H9 (cell line): ENCODE data around the gene STX2. TPM values are rescaled to one million over a fixed set of nuclear protein-coding genes. Genes with fewer than 3 reads are reported as not detected.

Experiments used
- DNase-seq: peaks from one replicate; pipeline ENCODE4 v3.0.0-alpha.2; 2017
- H2AFZ ChIP-seq: one replicate; pipeline ENCODE4 v1.6.1; 2013; ENCODE audit warnings: mild to moderate bottlenecking, low read length, control low read depth, moderate library complexity
- H2AK5ac ChIP-seq: 2 replicates; pipeline ENCODE4 v1.6.1; 2013; ENCODE audit warnings: low read length, control low read depth, mixed read lengths; ENCODE audit not compliant: insufficient read length
- H2BK120ac ChIP-seq: one replicate; pipeline ENCODE4 v1.6.1; 2013; ENCODE audit warnings: low read depth, mild to moderate bottlenecking, low read length, control low read depth, inconsistent platforms; ENCODE audit not compliant: poor library complexity, severe bottlenecking
- H2BK12ac ChIP-seq: 2 replicates; pipeline ENCODE4 v1.6.1; 2013; ENCODE audit warnings: low read length, control low read depth, mixed read lengths, low read depth; ENCODE audit not compliant: insufficient read length
- H2BK15ac ChIP-seq: 2 replicates; pipeline ENCODE4 v1.6.1; 2013; ENCODE audit warnings: low read depth, low read length, control low read depth
- H2BK20ac ChIP-seq: one replicate; pipeline ENCODE4 v1.6.1; 2013; ENCODE audit warnings: low read depth, mild to moderate bottlenecking, low read length, control low read depth, inconsistent platforms; ENCODE audit not compliant: poor library complexity, severe bottlenecking
- H2BK5ac ChIP-seq: 2 replicates; pipeline ENCODE4 v1.6.1; 2013; ENCODE audit warnings: low read length, control low read depth, mixed read lengths; ENCODE audit not compliant: insufficient read length
- H3K14ac ChIP-seq: 2 replicates; pipeline ENCODE4 v1.6.1; 2013; ENCODE audit warnings: low read length, control low read depth; ENCODE audit not compliant: insufficient read depth
- H3K18ac ChIP-seq: 2 replicates; pipeline ENCODE4 v1.6.1; 2013; ENCODE audit warnings: low read depth, mild to moderate bottlenecking, mixed read lengths, low read length, control low read depth; ENCODE audit not compliant: insufficient read length
- H3K23ac ChIP-seq: 2 replicates; pipeline ENCODE4 v1.6.1; 2013; ENCODE audit warnings: low read length, control low read depth, mixed read lengths, low read depth; ENCODE audit not compliant: insufficient read length
- H3K23me2 ChIP-seq: 2 replicates; pipeline ENCODE4 v1.6.1; 2013; ENCODE audit warnings: low read depth, mild to moderate bottlenecking, mixed read lengths, low read length, control low read depth; ENCODE audit not compliant: insufficient read length, poor library complexity, severe bottlenecking
- H3K27ac ChIP-seq: 2 replicates; pipeline ENCODE4 v1.5.1; 2013; ENCODE audit warnings: low read length, control low read depth, mixed read lengths, low read depth; ENCODE audit not compliant: insufficient read length
- H3K27me3 ChIP-seq: 2 replicates; pipeline ENCODE4 v1.6.1; 2013; ENCODE audit warnings: low read length, control low read depth, inconsistent platforms; ENCODE audit not compliant: insufficient read depth
- H3K4ac ChIP-seq: 2 replicates; pipeline ENCODE4 v1.6.1; 2013; ENCODE audit warnings: low read depth, mild to moderate bottlenecking, control low read depth, inconsistent platforms, low read length, moderate library complexity
- H3K4me1 ChIP-seq: 2 replicates; pipeline ENCODE4 v1.6.1; 2013; ENCODE audit warnings: low read length, control low read depth, inconsistent platforms; ENCODE audit not compliant: insufficient read depth
- H3K4me2 ChIP-seq: 2 replicates; pipeline ENCODE4 v1.6.1; 2013; ENCODE audit warnings: low read length, control low read depth, mixed read lengths; ENCODE audit not compliant: insufficient read length, insufficient read depth
- H3K56ac ChIP-seq: 2 replicates; pipeline ENCODE4 v1.6.1; 2013; ENCODE audit warnings: low read depth, mild to moderate bottlenecking, mixed read lengths, low read length, control low read depth; ENCODE audit not compliant: insufficient read length
- H3K79me1 ChIP-seq: 2 replicates; pipeline ENCODE4 v1.6.1; 2013; ENCODE audit warnings: low read depth, mild to moderate bottlenecking, moderate library complexity, low read length, control low read depth, inconsistent platforms; ENCODE audit not compliant: insufficient read depth, poor library complexity, severe bottlenecking
- H3K79me2 ChIP-seq: 2 replicates; pipeline ENCODE4 v1.6.1; 2013; ENCODE audit warnings: low read length, control low read depth, inconsistent platforms; ENCODE audit not compliant: insufficient read depth
- H3K9ac ChIP-seq: 2 replicates; pipeline ENCODE4 v1.6.1; 2013; ENCODE audit warnings: low read length, control low read depth, mixed read lengths; ENCODE audit not compliant: insufficient read length; ENCODE audit errors: extremely low read depth
- H3K9me3 ChIP-seq: one replicate; pipeline ENCODE4 v1.6.1; 2013; ENCODE audit warnings: low read depth, low read length, inconsistent platforms; ENCODE audit not compliant: control insufficient read depth
- H3T11ph ChIP-seq: one replicate; pipeline ENCODE4 v1.6.1; 2013; ENCODE audit warnings: mild to moderate bottlenecking, low read length, control low read depth, inconsistent platforms
- H4K20me1 ChIP-seq: one replicate; pipeline ENCODE4 v1.6.1; 2013; ENCODE audit not compliant: control insufficient read depth, insufficient read length, insufficient read depth
- H4K5ac ChIP-seq: 2 replicates; pipeline ENCODE4 v1.6.1; 2013; ENCODE audit warnings: low read depth, mild to moderate bottlenecking, mixed read lengths, low read length, control low read depth; ENCODE audit not compliant: insufficient read length
- H4K8ac ChIP-seq: replicated peaks from 2 replicates; pipeline ENCODE4 v1.6.1; 2013; ENCODE audit warnings: low read length, control low read depth, mixed read lengths, low read depth; ENCODE audit not compliant: insufficient read length
- H4K91ac ChIP-seq: 2 replicates; pipeline ENCODE4 v1.6.1; 2013; ENCODE audit warnings: low read depth, mild to moderate bottlenecking, moderate library complexity, mixed read lengths, low read length, control low read depth; ENCODE audit not compliant: insufficient read length
- H3K27ac Mint-ChIP-seq, 3 experiments: 2 replicates in 2 of 3; 3 replicates in 1 of 3; pipeline ENCODE4 v1.8.0; 2020 to 2021; ENCODE audit warnings: mixed read lengths in 3 of 3, mild to moderate bottlenecking in 1 of 3, moderate library complexity in 1 of 3
- H3K27me3 Mint-ChIP-seq: 2 replicates; pipeline ENCODE4 v1.8.0; 2021; ENCODE audit warnings: low read depth, mild to moderate bottlenecking, moderate library complexity, mixed read lengths
- H3K36me3 Mint-ChIP-seq, 3 experiments: 2 replicates in 2 of 3; 3 replicates in 1 of 3; pipeline ENCODE4 v1.8.0; 2020 to 2021; ENCODE audit warnings: low read depth in 3 of 3, mixed read lengths in 3 of 3; ENCODE audit not compliant: insufficient read depth in 1 of 3
- H3K4me1 Mint-ChIP-seq, 2 experiments: 2 replicates each; pipeline ENCODE4 v1.8.0; 2020; ENCODE audit warnings: mixed read lengths in 2 of 2
- H3K4me3 Mint-ChIP-seq, 2 experiments: 2 replicates in 1 of 2; 3 replicates in 1 of 2; pipeline ENCODE4 v1.8.0; 2020 to 2021; ENCODE audit warnings: mild to moderate bottlenecking in 2 of 2, mixed read lengths in 2 of 2, moderate library complexity in 1 of 2
- H3K9me3 Mint-ChIP-seq, 2 experiments: 2 replicates in 1 of 2; 3 replicates in 1 of 2; pipeline ENCODE4 v1.8.0; 2020; ENCODE audit warnings: mild to moderate bottlenecking in 2 of 2, mixed read lengths in 2 of 2, moderate library complexity in 1 of 2
- WGBS: extraction: QIAGEN DNeasy Blood & Tissue Kit; methylation state at CpG from one replicate; pipeline ENCODE4 v1.1.7; 2013; ENCODE audit warnings: missing lambda C conversion rate, low lambda C conversion rate, mixed read lengths; ENCODE audit not compliant: insufficient read length; ENCODE audit errors: extremely low coverage; 5-methylcytosine and 5-hydroxymethylcytosine counted together
- total RNA-seq: library from RNA; stranded (reverse); gene quantifications from 2 replicates; pipeline ENCODE4 v1.2.1, GENCODE V29; 2021
- TF ChIP-seq, protein P1 (sequence below): fragments of 200-600 bp; sonication (generic); conservative IDR thresholded peaks from 3 replicates; pipeline ENCODE4 v1.8.0; 2021; ENCODE audit warnings: antibody characterized with exemption, mild to moderate bottlenecking

The STX2 gene
- total RNA-seq, 1 experiment from 2014 or later = 19.4 TPM

DNA sequence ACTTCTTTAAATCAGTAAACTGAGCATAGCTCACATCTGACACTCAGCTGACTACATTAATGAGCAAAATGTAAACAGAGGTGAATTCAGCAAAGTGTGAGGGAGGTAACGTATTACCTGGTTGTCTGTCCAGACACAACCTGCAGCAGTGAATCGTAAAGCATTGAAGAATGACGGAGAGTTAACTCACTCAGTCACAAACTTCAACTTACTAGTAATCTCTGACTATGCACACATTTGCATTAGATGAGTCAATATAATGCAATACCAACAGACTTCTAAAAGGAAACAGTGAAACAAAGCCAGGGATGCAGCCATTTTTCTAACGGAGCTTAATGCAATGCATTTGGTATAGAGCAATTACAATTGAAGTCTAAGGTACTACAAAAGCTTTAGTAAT is 40.0 kb downstream of the STX2 start:
- Histone ChIP-seq H4K20me1 (no peaks in the 10 kb centered on the region), H3K79me1 (no peaks in the 10 kb centered on the region)

More for the DNA sequence above, 40.0 kb downstream of the STX2 start:
- DNase-seq = no peak
- Histone ChIP-seq H3K23ac (no peak overlapping the region), H3K23me2 (no peaks in the 10 kb centered on the region), H4K91ac (no peak overlapping the region), H3K9ac (no peak overlapping the region), H3K14ac (no peak overlapping the region), H2BK20ac (no peak overlapping the region), H3K27ac (no peak overlapping the region), H4K8ac (no peak overlapping the region), H2BK15ac (no peak overlapping the region), H3K4me1 (no peaks in the 10 kb centered on the region), H3K56ac (no peak overlapping the region), H2BK5ac (no peak overlapping the region), H3K27me3 (no peaks in the 10 kb centered on the region), H3K79me2 (no peaks in the 10 kb centered on the region), H3K4ac (no peak overlapping the region), H2AK5ac (no peak overlapping the region), H3K18ac (no peak overlapping the region), H3K9me3 (no peaks in the 10 kb centered on the region), H2BK12ac (no peak overlapping the region), H3T11ph (no peak overlapping the region), H4K5ac (no peak overlapping the region), H3K4me2 (no peak overlapping the region), H2AFZ (no peak overlapping the region), H2BK120ac (no peak overlapping the region)
- H3K4me1 Mint-ChIP-seq = no peaks in the 10 kb centered on the region
- H3K36me3 Mint-ChIP-seq = peaks cover 13 to 51% (median 49%) of the 10 kb centered on the region in 3 experiments
- H3K27ac Mint-ChIP-seq = no peak overlapping the region
- H3K27me3 Mint-ChIP-seq = no peaks in the 10 kb centered on the region
- no peaks in the 10 kb centered on the region for H3K9me3 Mint-ChIP-seq
- no peak overlapping the region for H3K4me3 Mint-ChIP-seq
- TF ChIP-seq, protein P1, sequence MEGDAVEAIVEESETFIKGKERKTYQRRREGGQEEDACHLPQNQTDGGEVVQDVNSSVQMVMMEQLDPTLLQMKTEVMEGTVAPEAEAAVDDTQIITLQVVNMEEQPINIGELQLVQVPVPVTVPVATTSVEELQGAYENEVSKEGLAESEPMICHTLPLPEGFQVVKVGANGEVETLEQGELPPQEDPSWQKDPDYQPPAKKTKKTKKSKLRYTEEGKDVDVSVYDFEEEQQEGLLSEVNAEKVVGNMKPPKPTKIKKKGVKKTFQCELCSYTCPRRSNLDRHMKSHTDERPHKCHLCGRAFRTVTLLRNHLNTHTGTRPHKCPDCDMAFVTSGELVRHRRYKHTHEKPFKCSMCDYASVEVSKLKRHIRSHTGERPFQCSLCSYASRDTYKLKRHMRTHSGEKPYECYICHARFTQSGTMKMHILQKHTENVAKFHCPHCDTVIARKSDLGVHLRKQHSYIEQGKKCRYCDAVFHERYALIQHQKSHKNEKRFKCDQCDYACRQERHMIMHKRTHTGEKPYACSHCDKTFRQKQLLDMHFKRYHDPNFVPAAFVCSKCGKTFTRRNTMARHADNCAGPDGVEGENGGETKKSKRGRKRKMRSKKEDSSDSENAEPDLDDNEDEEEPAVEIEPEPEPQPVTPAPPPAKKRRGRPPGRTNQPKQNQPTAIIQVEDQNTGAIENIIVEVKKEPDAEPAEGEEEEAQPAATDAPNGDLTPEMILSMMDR = no peak
- no CpG with 5 or more reads among the region's 4 CpGs for WGBS
